CD4-positive, alpha-beta memory T cell (primary cell): ENCODE measurements around the gene RANBP3. TPM values are rescaled to one million over a fixed set of nuclear protein-coding genes. Genes with fewer than 3 reads are reported as not detected.
"Not testable (repeated sequence)": the region's sequence is repeated elsewhere in the genome, so short reads cannot be mapped to it uniquely, and the experiment has no call there.

ENCODE experiments used
- CTCF ChIA-PET: fragments of 350-600 bp; sonication (Branson Sonifier 250); formaldehyde crosslinking; loops from one replicate; lab custom pipeline; 2021; ENCODE audit warnings: inconsistent platforms; ENCODE audit not compliant: partially characterized antibody; lab: Charles Lee
- POLR2A ChIA-PET: fragments of 350-600 bp; sonication (Branson Sonifier 250); formaldehyde crosslinking; loops from one replicate; lab custom pipeline; 2021; ENCODE audit not compliant: partially characterized antibody; lab: Charles Lee
- DNase-seq, 5 donors: peaks; one replicate each; pipeline versions ENCODE4 v3.0.0 to v3.0.0-alpha.2; 2020 to 2022; ENCODE audit warnings: mixed read lengths in 1 of 5
- H3K27ac ChIP-seq: one replicate; pipeline ENCODE4 v1.7.0; 2013; ENCODE audit warnings: low read depth, low read length
- H3K27me3 ChIP-seq: 2 replicates; pipeline ENCODE4 v1.7.0; 2013; ENCODE audit warnings: mild to moderate bottlenecking, low read length, moderate library complexity; ENCODE audit not compliant: insufficient read depth
- H3K36me3 ChIP-seq: 2 replicates; pipeline ENCODE4 v1.7.0; 2013; ENCODE audit warnings: mild to moderate bottlenecking, low read length, moderate library complexity; ENCODE audit not compliant: insufficient read depth
- H3K4me1 ChIP-seq: 2 replicates; pipeline ENCODE4 v1.7.0; 2013; ENCODE audit warnings: mild to moderate bottlenecking, low read length, moderate library complexity; ENCODE audit not compliant: insufficient read depth
- H3K4me3 ChIP-seq, 2 donors: one replicate each; pipeline ENCODE4 v1.7.0; 2013; ENCODE audit warnings: low read length in 2 of 2, mild to moderate bottlenecking in 1 of 2
- H3K9me3 ChIP-seq, 2 donors: one replicate each; pipeline ENCODE4 v1.7.0; 2013; ENCODE audit warnings: low read length in 2 of 2, control low read depth in 1 of 2; ENCODE audit not compliant: control insufficient read depth in 1 of 2
- H3K27ac Mint-ChIP-seq, 7 donors: one replicate each; pipeline ENCODE4 v1.8.0; 2020 to 2021; ENCODE audit warnings: mixed read lengths in 7 of 7, mild to moderate bottlenecking in 6 of 7, inconsistent platforms in 3 of 7, moderate library complexity in 3 of 7
- H3K27me3 Mint-ChIP-seq, 2 donors: one replicate each; pipeline ENCODE4 v1.8.0; 2020 to 2021; ENCODE audit warnings: mixed read lengths in 2 of 2
- H3K36me3 Mint-ChIP-seq, 2 donors: one replicate each; pipeline ENCODE4 v1.8.0; 2020 to 2021; ENCODE audit warnings: mixed read lengths in 2 of 2, inconsistent platforms in 1 of 2, mild to moderate bottlenecking in 1 of 2
- H3K4me1 Mint-ChIP-seq, 4 donors: one replicate each; pipeline ENCODE4 v1.8.0; 2020 to 2021; ENCODE audit warnings: mixed read lengths in 4 of 4, mild to moderate bottlenecking in 1 of 4
- H3K4me3 Mint-ChIP-seq, 8 donors: one replicate each; pipeline ENCODE4 v1.8.0; 2020 to 2021; ENCODE audit warnings: mixed read lengths in 8 of 8, mild to moderate bottlenecking in 7 of 8, moderate library complexity in 6 of 8, inconsistent platforms in 3 of 8
- H3K9me3 Mint-ChIP-seq, 8 donors: one replicate each; pipeline ENCODE4 v1.8.0; 2020 to 2021; ENCODE audit warnings: mixed read lengths in 8 of 8, mild to moderate bottlenecking in 5 of 8, inconsistent platforms in 3 of 8, moderate library complexity in 1 of 8
- intact Hi-C: fragments of 100-400 bp; cut with micrococcal nuclease; formaldehyde crosslinking; loops from one replicate; pipeline ENCODE4 v1.15.1; 2023
- polyA plus RNA-seq, 2 donors: library from polyadenylated mRNA; unstranded; fragments of 300-500 nt; fragmentation: Illumina TruSeq; gene quantifications; one replicate each; pipeline ENCODE4 v1.2.3, GENCODE V29; 2021
- total RNA-seq, 2 experiments: library from RNA; stranded (reverse); gene quantifications; one replicate each; pipeline ENCODE4 v1.2.3, GENCODE V29; 2021

The RANBP3 gene
- total RNA-seq, result 10 to 100 TPM; 84.1 to 94.9 TPM
- 10 to 100 TPM in 1 of 2 donors, 1 to 10 TPM in 1; 3.4 to 11.6 TPM for polyA plus RNA-seq

GRCh38 chr19:5977785-5978605, at the start of gene RANBP3:
Gene RANBP3, minus strand, starts transcription at chr19:5978140. Its CDS starts 58 bp downstream, at chr19:5978082.
- Mint-ChIP-seq H3K4me3 (peak within 1 kb of the TSS; percentile 91 to 99 (median 94)), H3K27me3 (no peaks in the 10 kb centered on the region), H3K36me3 (peaks cover 6 to 32% of the 10 kb centered on the region in 2 donors), H3K27ac (peak within 1 kb of the TSS; percentile 95 to 97 (median 96)), H3K4me1 (peaks cover 38 to 71% (median 50%) of the 10 kb centered on the region in 4 donors), H3K9me3 (peaks cover 0 to 2% (median 0%) of the 10 kb centered on the region in 8 donors)
- intact Hi-C loops, result loop anchor here (1.0 to 5.0 kb wide), 7 partner anchors 10 to 297 kb away; partner anchors contain the start of genes CATSPERD, DUS3L, HSD11B1L and LONP1
- H3K9me3 ChIP-seq, result no peaks in the 10 kb centered on the region
- H3K4me3 ChIP-seq, result peak within 1 kb of the TSS; percentile 78 to 81
- peak within 1 kb of the TSS; percentile 84 for H3K27ac ChIP-seq
- ChIA-PET POLR2A (interaction anchor here (1.3 to 4.5 kb wide), 9 partner anchors 10 to 355 kb away, joined by 3 to 47 read pairs (median 7); partner anchors contain the start of genes DUS3L, NDUFA11, SAFB and SAFB2), CTCF (interaction anchor here (1.8 to 6.1 kb wide), 3 partner anchors 10 to 174 kb away, joined by 6 to 68 read pairs (median 29); partner anchors contain the start of gene NRTN)
- H3K27me3 ChIP-seq, result no peaks in the 10 kb centered on the region
- H3K36me3 ChIP-seq, result peaks cover 6% of the 10 kb centered on the region
- peaks cover 65% of the 10 kb centered on the region for H3K4me1 ChIP-seq
- peak; percentile 98 to 100 (median 99) for DNase-seq

GRCh38 chr19:6026390-6027227, 48.7 kb upstream of the RANBP3 start:
- Histone ChIP-seq H3K4me3 (no peak overlapping the region), H3K36me3 (no peaks in the 10 kb centered on the region), H3K4me1 (peaks cover 4% of the 10 kb centered on the region), H3K9me3 (no peaks in the 10 kb centered on the region), H3K27ac (no peak overlapping the region), H3K27me3 (no peaks in the 10 kb centered on the region)
- ChIA-PET POLR2A (no interaction called here), CTCF (interaction anchor here (0.7 to 1.5 kb wide), 4 partner anchors 59 to 1079 kb away, joined by 3 to 5 read pairs (median 3); no protein-coding TSS in a partner anchor)
- DNase-seq, result no peak
- peak overlapping the region in 1 of 7 donors; percentile 15 for H3K27ac Mint-ChIP-seq
- intact Hi-C loops, result no loop called here
- no peak overlapping the region for H3K4me3 Mint-ChIP-seq
- H3K9me3 Mint-ChIP-seq, result no peaks in the 10 kb centered on the region
- peaks cover 0 to 9% of the 10 kb centered on the region in 2 donors for H3K36me3 Mint-ChIP-seq
- peaks cover 0 to 3% (median under 1%) of the 10 kb centered on the region in 4 donors for H3K4me1 Mint-ChIP-seq
- no peaks in the 10 kb centered on the region for H3K27me3 Mint-ChIP-seq

GRCh38 chr19:6024756-6025155, 46.8 kb upstream of the RANBP3 start:
- intact Hi-C loops, result not testable (repeated sequence)

GRCh38 chr19:6023936-6024335, 46.0 kb upstream of the RANBP3 start:
- CTCF ChIA-PET, result interaction anchor here (0.6 to 3.5 kb wide), 7 partner anchors 27 to 245 kb away, joined by 3 to 51 read pairs (median 18); partner anchors contain the start of gene NRTN
- Histone ChIP-seq H3K36me3 (no peaks in the 10 kb centered on the region), H3K4me3 (no peak overlapping the region), H3K4me1 (peaks cover 4% of the 10 kb centered on the region), H3K27ac (no peak overlapping the region), H3K27me3 (no peaks in the 10 kb centered on the region), H3K9me3 (no peaks in the 10 kb centered on the region)
- POLR2A ChIA-PET, result no interaction called here
- H3K4me3 Mint-ChIP-seq, result no peak overlapping the region
- H3K27me3 Mint-ChIP-seq, result peaks cover 0 to 2% of the 10 kb centered on the region in 2 donors
- H3K27ac Mint-ChIP-seq, result no peak overlapping the region
- H3K4me1 Mint-ChIP-seq, result peaks cover 0 to 7% (median under 1%) of the 10 kb centered on the region in 4 donors
- no peak for DNase-seq
- intact Hi-C loops, result no loop called here
- no peaks in the 10 kb centered on the region for H3K9me3 Mint-ChIP-seq
- peaks cover 0 to 9% of the 10 kb centered on the region in 2 donors for H3K36me3 Mint-ChIP-seq

More at GRCh38 chr19:6024756-6025155, 46.8 kb upstream of the RANBP3 start:
- H3K36me3 ChIP-seq, H3K36me3 Mint-ChIP-seq, H3K4me1 Mint-ChIP-seq, POLR2A ChIA-PET, H3K4me3 ChIP-seq, H3K4me3 Mint-ChIP-seq, H3K27me3 ChIP-seq, H3K27me3 Mint-ChIP-seq, H3K4me1 ChIP-seq, H3K9me3 ChIP-seq, H3K27ac ChIP-seq, H3K9me3 Mint-ChIP-seq, H3K27ac Mint-ChIP-seq, DNase-seq: not testable (repeated sequence)
- CTCF ChIA-PET, result interaction anchor here (0.9 to 1.3 kb wide), 2 partner anchors 23 to 221 kb away, joined by 3 to 4 read pairs; no protein-coding TSS in a partner anchor

GRCh38 chr19:6023085-6023682, 45.2 kb upstream of the RANBP3 start:
- POLR2A ChIA-PET, result interaction anchor here (0.8 to 0.9 kb wide), 2 partner anchors 219 to 232 kb away, joined by 3 read pairs; partner anchors contain the start of gene DUS3L
- no peak for DNase-seq
- H3K27me3 ChIP-seq, result no peaks in the 10 kb centered on the region
- peaks cover 0 to 7% (median under 1%) of the 10 kb centered on the region in 4 donors for H3K4me1 Mint-ChIP-seq
- H3K4me3 Mint-ChIP-seq, result no peak overlapping the region
- H3K36me3 Mint-ChIP-seq, result peaks cover 0 to 9% of the 10 kb centered on the region in 2 donors
- peak overlapping the region in 2 of 7 donors; percentile 55 to 60 for H3K27ac Mint-ChIP-seq
- H3K9me3 Mint-ChIP-seq, result no peaks in the 10 kb centered on the region
- intact Hi-C loops, result no loop called here
- peaks cover 4% of the 10 kb centered on the region for H3K4me1 ChIP-seq
- no peak overlapping the region for H3K27ac ChIP-seq
- H3K36me3 ChIP-seq, result no peaks in the 10 kb centered on the region
- CTCF ChIA-PET, result interaction anchor here (0.6 to 3.5 kb wide), 18 partner anchors 9 to 244 kb away, joined by 3 to 51 read pairs (median 8); partner anchors contain the start of genes NDUFA11 and NRTN
- no peaks in the 10 kb centered on the region for H3K9me3 ChIP-seq
- peaks cover 0 to 2% of the 10 kb centered on the region in 2 donors for H3K27me3 Mint-ChIP-seq
- no peak overlapping the region for H3K4me3 ChIP-seq

GRCh38 chr19:6022570-6023064, 44.7 kb upstream of the RANBP3 start:
- Histone ChIP-seq H3K4me3 (no peak overlapping the region), H3K27me3 (no peaks in the 10 kb centered on the region), H3K36me3 (no peaks in the 10 kb centered on the region), H3K4me1 (peaks cover 4% of the 10 kb centered on the region), H3K27ac (no peak overlapping the region), H3K9me3 (no peaks in the 10 kb centered on the region)
- intact Hi-C loops, result loop anchor here (1.0 kb wide), 2 partner anchors 35 to 54 kb away; no protein-coding TSS in a partner anchor
- ChIA-PET POLR2A (interaction anchor here (0.5 to 0.9 kb wide), 4 partner anchors 52 to 232 kb away, joined by 3 to 4 read pairs (median 3); partner anchors contain the start of gene DUS3L), CTCF (interaction anchor here (0.8 to 3.5 kb wide), 22 partner anchors 9 to 229 kb away, joined by 3 to 51 read pairs (median 6); partner anchors contain the start of genes NDUFA11 and NRTN)
- no peaks in the 10 kb centered on the region for H3K9me3 Mint-ChIP-seq
- H3K4me3 Mint-ChIP-seq, result no peak overlapping the region
- H3K27ac Mint-ChIP-seq, result peak overlapping the region in 1 of 7 donors; percentile 60
- peaks cover 0 to 7% (median under 1%) of the 10 kb centered on the region in 4 donors for H3K4me1 Mint-ChIP-seq
- H3K36me3 Mint-ChIP-seq, result peaks cover 0 to 9% of the 10 kb centered on the region in 2 donors
- DNase-seq, result no peak
- H3K27me3 Mint-ChIP-seq, result peaks cover 0 to 2% of the 10 kb centered on the region in 2 donors
